Smooth muscle cell (in vitro differentiated cells): ENCODE results near the gene ZBTB7C. TPM values are rescaled to one million over a fixed set of nuclear protein-coding genes. Genes with fewer than 3 reads are reported as not detected.

ENCODE experiments used
- DNase-seq: peaks from one replicate; lab custom pipeline; 2025; ENCODE audit not compliant: unreplicated experiment; lab: John Stamatoyannopoulos, UW
- H2AFZ ChIP-seq: fragments of 200-600 bp; sonication (generic); 2 replicates; pipeline ENCODE4 v1.6.0; 2016; ENCODE audit warnings: antibody characterized with exemption, low read depth, mild to moderate bottlenecking
- H3F3A ChIP-seq: fragments of 200-600 bp; sonication (generic); 2 replicates; pipeline ENCODE4 v1.6.0; 2017; ENCODE audit warnings: antibody characterized with exemption, low read depth
- H3K27ac ChIP-seq: fragments of 200-600 bp; sonication (generic); 2 replicates; pipeline ENCODE4 v1.5.1; 2016; ENCODE audit warnings: low read depth, mild to moderate bottlenecking
- H3K27me3 ChIP-seq: fragments of 200-600 bp; sonication (generic); 2 replicates; pipeline ENCODE4 v1.6.1; 2016; ENCODE audit warnings: low read depth, mild to moderate bottlenecking
- H3K36me3 ChIP-seq: fragments of 200-600 bp; sonication (generic); 2 replicates; pipeline ENCODE4 v1.5.1; 2016; ENCODE audit warnings: low read depth
- H3K4me1 ChIP-seq: fragments of 200-600 bp; sonication (generic); 2 replicates; pipeline ENCODE4 v1.5.1; 2016; ENCODE audit warnings: low read depth
- H3K4me2 ChIP-seq: fragments of 200-600 bp; sonication (generic); 2 replicates; pipeline ENCODE4 v1.6.0; 2016; ENCODE audit warnings: mild to moderate bottlenecking
- H3K4me3 ChIP-seq: fragments of 200-600 bp; sonication (generic); 2 replicates; pipeline ENCODE4 v1.5.1; 2016; ENCODE audit warnings: mild to moderate bottlenecking
- H3K79me2 ChIP-seq: fragments of 200-600 bp; sonication (generic); 2 replicates; pipeline ENCODE4 v1.6.0; 2016; ENCODE audit warnings: low read depth, mild to moderate bottlenecking
- H3K9ac ChIP-seq: fragments of 200-600 bp; sonication (generic); 2 replicates; pipeline ENCODE4 v1.6.0; 2016; ENCODE audit warnings: low read depth
- H3K9me3 ChIP-seq: fragments of 200-600 bp; sonication (generic); replicated peaks from 2 replicates; pipeline ENCODE4 v1.5.1; 2016; ENCODE audit warnings: low read depth
- H4K20me1 ChIP-seq: fragments of 200-600 bp; sonication (generic); 2 replicates; pipeline ENCODE4 v1.6.0; 2016; ENCODE audit warnings: low read depth
- CTCF ChIP-seq: fragments of 200-600 bp; sonication (generic); IDR thresholded peaks from 2 replicates; pipeline ENCODE4 v1.5.1; 2017; ENCODE audit warnings: borderline replicate concordance, mild to moderate bottlenecking, antibody characterized with exemption; ENCODE audit not compliant: insufficient read depth, poor library complexity, severe bottlenecking
- WGBS: methylation state at CpG from one replicate; pipeline ENCODE4 v1.1.7; 2016; ENCODE audit warnings: low lambda C conversion rate; 5-methylcytosine and 5-hydroxymethylcytosine counted together
- polyA plus RNA-seq: library from polyadenylated mRNA; unstranded; fragments of >200 nt; fragmentation: Nextera tagmentation; extraction: Ambion mirVana; gene quantifications from 2 replicates; pipeline ENCODE4 v1.2.1, GENCODE V29; 2016
- total RNA-seq: library from RNA; depleted of rRNA; stranded (reverse); fragments of >200 nt; gene quantifications from 2 replicates; pipeline ENCODE4 v1.2.3, GENCODE V29; 2014

The ZBTB7C gene
- total and polyA plus RNA-seq, 2 experiments from 2014 or later = 0.48 to 0.63 TPM

GRCh38 chr18:48157956-48158355 is 251.2 kb downstream of the ZBTB7C start:
- Histone ChIP-seq H3K9ac (no peak overlapping the region), H3K4me1 (no peaks in the 10 kb centered on the region), H3K27ac (no peak overlapping the region), H3K36me3 (no peaks in the 10 kb centered on the region), H3K27me3 (no peaks in the 10 kb centered on the region), H3F3A (no peaks in the 10 kb centered on the region), H3K9me3 (no peaks in the 10 kb centered on the region), H3K79me2 (no peaks in the 10 kb centered on the region), H4K20me1 (no peaks in the 10 kb centered on the region), H2AFZ (no peak overlapping the region), H3K4me3 (no peak overlapping the region), H3K4me2 (no peak overlapping the region)
- WGBS = 90% methylated on average over 4 of the region's 4 CpGs
- no peak for DNase-seq
- TF ChIP-seq CTCF = no peak

- H3K27ac ChIP-seq = no peak overlapping the region
- no peak overlapping the region for H3K9ac ChIP-seq
- no peaks in the 10 kb centered on the region for H3K4me1 ChIP-seq
- no peaks in the 10 kb centered on the region for H3K79me2 ChIP-seq
- H4K20me1 ChIP-seq = no peaks in the 10 kb centered on the region
- H3K4me3 ChIP-seq = no peak overlapping the region
- H3K27me3 ChIP-seq = no peaks in the 10 kb centered on the region
- DNase-seq = no peak
- H3F3A ChIP-seq = no peaks in the 10 kb centered on the region
- no peaks in the 10 kb centered on the region for H3K36me3 ChIP-seq
- H3K9me3 ChIP-seq = no peaks in the 10 kb centered on the region
- no peak overlapping the region for H2AFZ ChIP-seq
- WGBS = 85% methylated on average over 4 of the region's 4 CpGs
- TF ChIP-seq CTCF = no peak
- no peak overlapping the region for H3K4me2 ChIP-seq
Measured at GRCh38 chr18:48155856-48156255, 253.3 kb downstream of the ZBTB7C start.

GRCh38 chr18:48154828-48155227 is 254.4 kb downstream of the ZBTB7C start:
- Histone ChIP-seq H3K27ac (no peak overlapping the region), H3K79me2 (no peaks in the 10 kb centered on the region), H3K27me3 (no peaks in the 10 kb centered on the region), H3K9ac (no peak overlapping the region), H4K20me1 (no peaks in the 10 kb centered on the region), H2AFZ (no peak overlapping the region), H3K36me3 (no peaks in the 10 kb centered on the region), H3K4me2 (no peak overlapping the region), H3K4me3 (no peak overlapping the region), H3K9me3 (no peaks in the 10 kb centered on the region), H3K4me1 (no peaks in the 10 kb centered on the region), H3F3A (no peaks in the 10 kb centered on the region)
- TF ChIP-seq CTCF = no peak
- DNase-seq = no peak

- Histone ChIP-seq H3K79me2 (no peaks in the 10 kb centered on the region), H3F3A (no peaks in the 10 kb centered on the region), H2AFZ (no peak overlapping the region), H3K27ac (no peak overlapping the region), H3K36me3 (no peaks in the 10 kb centered on the region), H4K20me1 (no peaks in the 10 kb centered on the region), H3K27me3 (no peaks in the 10 kb centered on the region), H3K9ac (no peak overlapping the region), H3K4me2 (no peak overlapping the region), H3K9me3 (no peaks in the 10 kb centered on the region), H3K4me1 (no peaks in the 10 kb centered on the region), H3K4me3 (no peak overlapping the region)
- WGBS = 90% methylated on average over 7 of the region's 7 CpGs
- no peak for DNase-seq
- TF ChIP-seq CTCF = no peak
Measured at GRCh38 chr18:48153613-48154481, 255.3 kb downstream of the ZBTB7C start.
